ENCODE measurements around the gene TAOK1.

- TF ChIP-seq REST (IDR thresholded peaks at IDR 0.05; ENCODE audit: low read depth) (no peak), EP300 (IDR thresholded peaks at IDR 0.05; ENCODE audit: borderline replicate concordance) (no peak), TEAD4 (IDR thresholded peaks at IDR 0.05) (no peak), YY1 (IDR thresholded peaks at IDR 0.05; ENCODE audit: low read depth) (no peak), CEBPB (IDR thresholded peaks at IDR 0.05) (no peak), NFIC (IDR thresholded peaks at IDR 0.05) (no peak), CREB1 (IDR thresholded peaks at IDR 0.05; ENCODE audit: low read depth) (no peak), RAD21 (IDR thresholded peaks at IDR 0.05; ENCODE audit: low read depth) (no peak), USF1 (IDR thresholded peaks at IDR 0.05) (no peak), TAF1 (IDR thresholded peaks at IDR 0.05; ENCODE audit: low read depth) (no peak)
Measured at GRCh38 chr17:29368926-29369325, 21.2 kb upstream of the TAOK1 start.
